ENCODE results near the gene RELT. TPM values are rescaled to one million over a fixed set of nuclear protein-coding genes. Genes with fewer than 3 reads are reported as not detected.

The RELT gene
- total RNA-seq, 1 experiment from 2014 or later = 13.8 TPM

GRCh38 chr11:73340164-73340563 is 36.0 kb upstream of the RELT start:
- ATAC-seq = no peak
- no peaks in the 10 kb centered on the region for H3K79me2 ChIP-seq (ENCODE audit: insufficient read depth, low read length)
- no TSS peak for BruUV-seq (replicated peaks)
- no peaks in the 10 kb centered on the region for H3K27me3 ChIP-seq (ENCODE audit: insufficient read depth, low read length)
- H3K9me2 ChIP-seq (ENCODE audit: insufficient read depth) = no peaks in the 10 kb centered on the region
- H3K9me3 ChIP-seq (ENCODE audit: control insufficient read depth in 1 of 2, insufficient read depth in 1 of 2, low read depth in 1 of 2, low read length in 2 of 2) = no peaks in the 10 kb centered on the region
- no peaks in the 10 kb centered on the region for H3K36me3 ChIP-seq (ENCODE audit: control insufficient read depth in 1 of 2, insufficient read depth in 2 of 2, low read length in 2 of 2)
- RAD21 ChIA-PET (ENCODE audit: low non-redundant PET in 1 of 2, low total read pairs in 2 of 2, uncharacterized antibody in 2 of 2, unreplicated experiment in 2 of 2) = no interaction called here
- no peak overlapping the region for H3K4me3 ChIP-seq (replicated peaks in 1 of 2; ENCODE audit: low read depth in 1 of 2, low read length in 2 of 2)
- CTCF ChIA-PET = interaction anchor here (2.7 kb wide), 1 partner anchor 11 kb away, joined by 9 read pairs; no protein-coding TSS in a partner anchor
- no peak overlapping the region for H3K9ac ChIP-seq (ENCODE audit: low read length)
- POLR2A ChIA-PET = no interaction called here
- DNase-seq (ENCODE audit: low read depth, low spot score) = no peak
- intact Hi-C loops (cut with micrococcal nuclease) = no loop called here
- no peak overlapping the region for H3K4me2 ChIP-seq (ENCODE audit: low read length)
- H3K4me1 ChIP-seq (ENCODE audit: control insufficient read depth in 1 of 2, insufficient read depth in 2 of 2, low read length in 2 of 2) = peaks cover 5 to 6% of the 10 kb centered on the region in 2 experiments
- H4K20me1 ChIP-seq (ENCODE audit: insufficient read depth) = no peaks in the 10 kb centered on the region
- H3K27ac ChIP-seq (ENCODE audit: low read depth, low read length) = no peak overlapping the region
- TF ChIP-seq JUND (IDR thresholded peaks at IDR 0.05) (no peak), TCF7L2 (IDR thresholded peaks at IDR 0.05; ENCODE audit: borderline replicate concordance, extremely low read depth, insufficient read depth, insufficient read length) (no peak), ELF1 (IDR thresholded peaks at IDR 0.05; ENCODE audit: borderline replicate concordance, low read depth) (no peak), FOSL1 (IDR thresholded peaks at IDR 0.05; ENCODE audit: low read depth) (no peak), CEBPB (IDR thresholded peaks at IDR 0.05; ENCODE audit: low read depth) (no peak), POLR2AphosphoS5 (IDR thresholded peaks at IDR 0.05; ENCODE audit: low read depth, low read length) (no peak), EGR1 (IDR thresholded peaks at IDR 0.05; ENCODE audit: low read depth) (no peak), EZH2 (IDR thresholded peaks at IDR 0.05) (no peak), SP1 (IDR thresholded peaks at IDR 0.05; ENCODE audit: low read depth) (no peak), SRF (IDR thresholded peaks at IDR 0.05; ENCODE audit: low read depth) (no peak), RAD21 (IDR thresholded peaks at IDR 0.05; ENCODE audit: low read depth) (no peak), CBX3 (IDR thresholded peaks at IDR 0.05; ENCODE audit: low read depth) (no peak), POLR2A (IDR thresholded peaks at IDR 0.05; ENCODE audit: borderline replicate concordance, extremely low read depth, insufficient read depth, insufficient read length) (no peak), ZNF274 (IDR thresholded peaks at IDR 0.05; ENCODE audit: low read depth, low read length) (no peak), ATF3 (IDR thresholded peaks at IDR 0.05) (no peak), ZFX (IDR thresholded peaks at IDR 0.05) (no peak), CTCF (IDR thresholded peaks at IDR 0.05 in 2 of 3, conservative IDR thresholded peaks at IDR 0.05 in 1 of 3; ENCODE audit: borderline replicate concordance in 1 of 3, insufficient read depth in 1 of 3, low read depth in 2 of 3, low read length in 2 of 3) (no peak)
- TF ChIP-seq, protein P1, sequence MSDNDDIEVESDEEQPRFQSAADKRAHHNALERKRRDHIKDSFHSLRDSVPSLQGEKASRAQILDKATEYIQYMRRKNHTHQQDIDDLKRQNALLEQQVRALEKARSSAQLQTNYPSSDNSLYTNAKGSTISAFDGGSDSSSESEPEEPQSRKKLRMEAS (IDR thresholded peaks at IDR 0.05) = no peak
- TF ChIP-seq, protein P2, sequence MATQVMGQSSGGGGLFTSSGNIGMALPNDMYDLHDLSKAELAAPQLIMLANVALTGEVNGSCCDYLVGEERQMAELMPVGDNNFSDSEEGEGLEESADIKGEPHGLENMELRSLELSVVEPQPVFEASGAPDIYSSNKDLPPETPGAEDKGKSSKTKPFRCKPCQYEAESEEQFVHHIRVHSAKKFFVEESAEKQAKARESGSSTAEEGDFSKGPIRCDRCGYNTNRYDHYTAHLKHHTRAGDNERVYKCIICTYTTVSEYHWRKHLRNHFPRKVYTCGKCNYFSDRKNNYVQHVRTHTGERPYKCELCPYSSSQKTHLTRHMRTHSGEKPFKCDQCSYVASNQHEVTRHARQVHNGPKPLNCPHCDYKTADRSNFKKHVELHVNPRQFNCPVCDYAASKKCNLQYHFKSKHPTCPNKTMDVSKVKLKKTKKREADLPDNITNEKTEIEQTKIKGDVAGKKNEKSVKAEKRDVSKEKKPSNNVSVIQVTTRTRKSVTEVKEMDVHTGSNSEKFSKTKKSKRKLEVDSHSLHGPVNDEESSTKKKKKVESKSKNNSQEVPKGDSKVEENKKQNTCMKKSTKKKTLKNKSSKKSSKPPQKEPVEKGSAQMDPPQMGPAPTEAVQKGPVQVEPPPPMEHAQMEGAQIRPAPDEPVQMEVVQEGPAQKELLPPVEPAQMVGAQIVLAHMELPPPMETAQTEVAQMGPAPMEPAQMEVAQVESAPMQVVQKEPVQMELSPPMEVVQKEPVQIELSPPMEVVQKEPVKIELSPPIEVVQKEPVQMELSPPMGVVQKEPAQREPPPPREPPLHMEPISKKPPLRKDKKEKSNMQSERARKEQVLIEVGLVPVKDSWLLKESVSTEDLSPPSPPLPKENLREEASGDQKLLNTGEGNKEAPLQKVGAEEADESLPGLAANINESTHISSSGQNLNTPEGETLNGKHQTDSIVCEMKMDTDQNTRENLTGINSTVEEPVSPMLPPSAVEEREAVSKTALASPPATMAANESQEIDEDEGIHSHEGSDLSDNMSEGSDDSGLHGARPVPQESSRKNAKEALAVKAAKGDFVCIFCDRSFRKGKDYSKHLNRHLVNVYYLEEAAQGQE (IDR thresholded peaks at IDR 0.05; ENCODE audit: low read depth) = no peak
- no peak overlapping the region for H2AFZ ChIP-seq (ENCODE audit: low read depth, low read length, poor library complexity, severe bottlenecking)
